Measurements from ENCODE around the gene RBM10.

RBM10 gene

GRCh38 chrX:47223476-47224250, 78.6 kb downstream of the RBM10 start:
- Histone ChIP-seq H3K4me1 (ENCODE audit: insufficient read depth, low read length) (no peaks in the 10 kb centered on the region; the same call in 1 of the 2 replicates), H3K9ac (ENCODE audit: low read depth, low read length) (no peak overlapping the region), H3K27me3 (ENCODE audit: insufficient read depth, low read length) (no peaks in the 10 kb centered on the region), H3K4me3 (ENCODE audit: low read length) (no peak overlapping the region), H3K27ac (ENCODE audit: low read depth, low read length) (no peak overlapping the region), H3K9me3 (ENCODE audit: insufficient read depth, low read depth, low read length) (no peaks in the 10 kb centered on the region), H3K36me3 (ENCODE audit: insufficient read depth, low read length) (peaks cover 67% of the 10 kb centered on the region)
- 96% methylated on average over 13 of the region's 13 CpGs for WGBS

GRCh38 chrX:47224266-47224895, 79.4 kb downstream of the RBM10 start:
- Histone ChIP-seq H3K9ac (ENCODE audit: low read depth, low read length) (no peak overlapping the region), H3K36me3 (ENCODE audit: insufficient read depth, low read length) (peaks cover 70% of the 10 kb centered on the region), H3K27me3 (ENCODE audit: insufficient read depth, low read length) (no peaks in the 10 kb centered on the region), H3K4me1 (ENCODE audit: insufficient read depth, low read length) (no peaks in the 10 kb centered on the region; the same call in 1 of the 2 replicates), H3K27ac (ENCODE audit: low read depth, low read length) (no peak overlapping the region), H3K4me3 (ENCODE audit: low read length) (no peak overlapping the region), H3K9me3 (ENCODE audit: insufficient read depth, low read depth, low read length) (no peaks in the 10 kb centered on the region)
- 97% methylated on average over 16 of the region's 17 CpGs for WGBS

DNA sequence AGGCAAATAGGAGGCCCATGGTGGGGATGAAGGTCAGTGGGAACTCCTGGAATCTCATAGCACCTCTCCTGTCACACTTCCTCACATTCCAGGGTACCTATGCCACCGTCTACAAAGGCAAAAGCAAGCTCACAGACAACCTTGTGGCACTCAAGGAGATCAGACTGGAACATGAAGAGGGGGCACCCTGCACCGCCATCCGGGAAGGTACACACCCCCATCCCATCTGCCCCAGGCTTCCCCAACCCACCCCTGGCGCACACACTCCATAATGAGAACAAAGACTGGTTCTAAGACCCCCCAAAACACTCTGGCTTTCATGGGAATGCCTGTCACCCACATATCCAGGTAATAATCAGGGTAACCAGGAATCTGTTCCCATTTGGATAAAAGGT, 79.9 kb downstream of the RBM10 start:
- H3K4me1 ChIP-seq (ENCODE audit: insufficient read depth, low read length): no peaks in the 10 kb centered on the region; the same call in 1 of the 2 replicates
- H3K4me3 ChIP-seq (ENCODE audit: low read length): no peak overlapping the region
- H3K9ac ChIP-seq (ENCODE audit: low read depth, low read length): no peak overlapping the region
- no peaks in the 10 kb centered on the region for H3K27me3 ChIP-seq (ENCODE audit: insufficient read depth, low read length)
- H3K36me3 ChIP-seq (ENCODE audit: insufficient read depth, low read length): peaks cover 70% of the 10 kb centered on the region
- no peak overlapping the region for H3K27ac ChIP-seq (ENCODE audit: low read depth, low read length)
- no peaks in the 10 kb centered on the region for H3K9me3 ChIP-seq (ENCODE audit: insufficient read depth, low read depth, low read length)
- WGBS: 94% methylated on average over 4 of the region's 4 CpGs

GRCh38 chrX:47226071-47226470, 81.0 kb downstream of the RBM10 start:
- Histone ChIP-seq H3K27ac (ENCODE audit: low read depth, low read length) (no peak overlapping the region), H3K9me3 (ENCODE audit: insufficient read depth, low read depth, low read length) (no peaks in the 10 kb centered on the region), H3K9ac (ENCODE audit: low read depth, low read length) (no peak overlapping the region), H3K36me3 (ENCODE audit: insufficient read depth, low read length) (peaks cover 67% of the 10 kb centered on the region), H3K4me3 (ENCODE audit: low read length) (no peak overlapping the region), H3K27me3 (ENCODE audit: insufficient read depth, low read length) (no peaks in the 10 kb centered on the region), H3K4me1 (ENCODE audit: insufficient read depth, low read length) (no peaks in the 10 kb centered on the region)
- 89% methylated on average over 6 of the region's 6 CpGs for WGBS

- no peaks in the 10 kb centered on the region for H3K27me3 ChIP-seq (ENCODE audit: insufficient read depth, low read length)
- no peaks in the 10 kb centered on the region for H3K9me3 ChIP-seq (ENCODE audit: insufficient read depth, low read depth, low read length)
- no peaks in the 10 kb centered on the region for H3K4me1 ChIP-seq (ENCODE audit: insufficient read depth, low read length)
- 96% methylated on average over 13 of the region's 19 CpGs for WGBS
- H3K4me3 ChIP-seq (ENCODE audit: low read length): no peak overlapping the region
- no peak overlapping the region for H3K27ac ChIP-seq (ENCODE audit: low read depth, low read length)
- H3K36me3 ChIP-seq (ENCODE audit: insufficient read depth, low read length): peaks cover 63% of the 10 kb centered on the region
- no peak overlapping the region for H3K9ac ChIP-seq (ENCODE audit: low read depth, low read length)
Observed at GRCh38 chrX:47226531-47227333, 81.7 kb downstream of the RBM10 start.

- no peak overlapping the region for H3K27ac ChIP-seq (ENCODE audit: low read depth, low read length)
- H3K4me1 ChIP-seq (ENCODE audit: insufficient read depth, low read length): no peaks in the 10 kb centered on the region
- 89% methylated on average over 8 of the region's 9 CpGs for WGBS
- H3K36me3 ChIP-seq (ENCODE audit: insufficient read depth, low read length): peaks cover 62% of the 10 kb centered on the region
- H3K9ac ChIP-seq (ENCODE audit: low read depth, low read length): no peak overlapping the region
- no peaks in the 10 kb centered on the region for H3K9me3 ChIP-seq (ENCODE audit: insufficient read depth, low read depth, low read length)
- no peaks in the 10 kb centered on the region for H3K27me3 ChIP-seq (ENCODE audit: insufficient read depth, low read length)
- no peak overlapping the region for H3K4me3 ChIP-seq (ENCODE audit: low read length)
Observed at GRCh38 chrX:47227334-47227583, 82.2 kb downstream of the RBM10 start.

DNA sequence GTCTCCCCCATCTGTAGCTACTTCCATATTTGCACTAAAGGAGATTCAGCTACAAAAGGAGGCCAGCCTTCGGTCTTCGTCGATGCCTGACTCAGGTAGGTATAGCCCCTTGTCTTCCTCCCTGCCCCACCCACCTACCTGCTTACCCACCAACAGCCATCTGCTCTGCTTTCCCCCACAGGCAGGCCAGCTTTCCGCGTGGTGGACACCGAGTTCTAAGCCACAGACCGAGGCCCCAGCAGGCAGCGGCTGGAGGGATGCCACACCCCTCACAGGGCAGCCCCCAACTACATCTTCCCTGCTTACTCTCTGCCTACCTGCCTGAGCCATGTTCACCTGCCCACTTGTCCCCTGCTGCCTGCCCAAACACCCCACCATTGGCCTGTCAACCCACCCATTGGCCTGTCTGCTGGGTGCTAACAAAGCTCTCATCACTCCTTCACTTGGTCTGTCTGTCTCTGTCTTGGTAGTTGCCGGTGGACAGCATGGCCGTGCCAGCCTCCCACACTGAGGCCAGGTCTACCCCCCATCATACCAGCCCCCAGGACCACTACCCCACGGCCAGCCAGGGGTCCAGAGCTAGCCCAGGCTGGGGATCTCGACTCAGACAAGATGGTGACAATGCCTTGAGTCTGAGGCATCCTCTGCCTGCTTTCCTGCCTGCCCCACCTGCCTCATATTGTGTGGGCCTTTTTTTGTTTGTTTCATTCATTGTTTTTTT, 83.7 kb downstream of the RBM10 start:
- H3K9me3 ChIP-seq (ENCODE audit: insufficient read depth, low read depth, low read length): no peaks in the 10 kb centered on the region
- H3K9ac ChIP-seq (ENCODE audit: low read depth, low read length): no peak overlapping the region
- H3K27ac ChIP-seq (ENCODE audit: low read depth, low read length): no peak overlapping the region
- H3K4me3 ChIP-seq (ENCODE audit: low read length): no peak overlapping the region
- no peaks in the 10 kb centered on the region for H3K4me1 ChIP-seq (ENCODE audit: insufficient read depth, low read length)
- peaks cover 53% of the 10 kb centered on the region for H3K36me3 ChIP-seq (ENCODE audit: insufficient read depth, low read length)
- no peaks in the 10 kb centered on the region for H3K27me3 ChIP-seq (ENCODE audit: insufficient read depth, low read length)
- 94% methylated on average over 12 of the region's 12 CpGs for whole genome bisulfite sequencing

GRCh38 chrX:47229427-47229826, 84.4 kb downstream of the RBM10 start:
- WGBS: 95% methylated on average over 6 of the region's 6 CpGs
- H3K27me3 ChIP-seq (ENCODE audit: insufficient read depth, low read length): no peaks in the 10 kb centered on the region
- H3K9me3 ChIP-seq (ENCODE audit: insufficient read depth, low read depth, low read length): no peaks in the 10 kb centered on the region
- H3K4me3 ChIP-seq (ENCODE audit: low read length): no peak overlapping the region
- H3K36me3 ChIP-seq (ENCODE audit: insufficient read depth, low read length): peaks cover 46% of the 10 kb centered on the region
- peaks cover 1% of the 10 kb centered on the region; the same call in 1 of the 2 replicates for H3K4me1 ChIP-seq (ENCODE audit: insufficient read depth, low read length)
- H3K9ac ChIP-seq (ENCODE audit: low read depth, low read length): no peak overlapping the region
- H3K27ac ChIP-seq (ENCODE audit: low read depth, low read length): no peak overlapping the region

DNA sequence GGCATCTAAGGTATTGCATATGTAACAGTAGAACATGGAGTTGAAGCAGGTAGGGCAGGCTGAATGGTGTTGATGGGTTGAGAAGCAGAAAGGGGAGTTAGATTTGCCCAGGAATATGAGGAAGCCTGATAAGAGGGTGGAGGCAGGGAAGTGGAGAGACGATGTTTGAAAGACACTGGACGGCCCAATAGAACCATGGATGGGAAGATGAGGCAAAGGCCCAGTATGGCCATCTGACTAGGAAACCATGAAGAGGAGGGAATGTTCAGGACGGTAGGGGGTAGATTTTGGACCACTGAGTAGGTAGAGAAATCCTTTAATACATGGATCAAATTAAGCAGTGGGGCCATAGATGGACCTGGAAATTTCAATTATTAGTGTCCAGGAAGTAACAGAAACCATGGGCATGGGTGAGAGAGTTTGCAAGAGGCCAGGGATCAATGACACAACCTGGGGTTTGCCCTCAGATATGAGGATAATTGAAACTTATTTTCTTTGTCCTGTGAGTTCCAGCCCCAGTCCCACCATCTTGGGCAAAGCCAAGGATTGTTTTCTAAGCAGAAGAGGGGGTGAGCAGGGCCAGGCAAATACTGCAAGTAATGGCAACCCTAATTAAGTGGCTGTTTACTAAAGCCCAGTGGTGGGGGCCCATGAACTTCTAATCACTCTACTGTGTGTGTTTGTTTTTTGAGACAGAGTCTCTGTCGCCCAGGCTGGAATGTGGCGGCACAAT, 85.3 kb downstream of the RBM10 start:
- no peaks in the 10 kb centered on the region for H3K9me3 ChIP-seq (ENCODE audit: insufficient read depth, low read depth, low read length)
- peaks cover 37% of the 10 kb centered on the region for H3K36me3 ChIP-seq (ENCODE audit: insufficient read depth, low read length)
- H3K4me1 ChIP-seq (ENCODE audit: insufficient read depth, low read length): peaks cover 10% of the 10 kb centered on the region; the same call in 1 of the 2 replicates
- no peaks in the 10 kb centered on the region for H3K27me3 ChIP-seq (ENCODE audit: insufficient read depth, low read length)
- H3K4me3 ChIP-seq (ENCODE audit: low read length): no peak overlapping the region
- no peak overlapping the region for H3K27ac ChIP-seq (ENCODE audit: low read depth, low read length)
- WGBS: 88% methylated on average over 5 of the region's 5 CpGs
- H3K9ac ChIP-seq (ENCODE audit: low read depth, low read length): no peak overlapping the region

DNA sequence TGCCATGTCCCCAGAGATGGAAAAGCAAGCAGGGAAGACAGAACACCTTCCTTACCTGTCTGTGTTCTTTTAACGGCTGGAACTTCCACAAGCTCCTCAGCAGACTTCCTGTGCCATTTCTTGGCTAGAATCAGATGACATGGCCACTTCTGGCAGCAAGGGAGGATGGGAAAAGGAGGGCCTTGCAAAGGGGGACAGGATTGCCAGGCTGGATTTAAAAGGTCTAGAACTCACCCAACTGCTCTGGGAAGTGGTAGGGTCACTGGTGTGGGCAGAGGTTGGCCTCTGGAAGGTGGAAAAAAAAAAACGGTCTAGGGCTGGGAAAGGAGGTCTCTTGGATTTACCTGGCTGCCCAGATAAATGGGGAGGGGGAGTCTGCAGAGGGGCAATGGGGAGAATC, 86.1 kb downstream of the RBM10 start:
- WGBS: 93% methylated on average over 2 of the region's 2 CpGs
- Histone ChIP-seq H3K36me3 (ENCODE audit: insufficient read depth, low read length) (peaks cover 32% of the 10 kb centered on the region), H3K9ac (ENCODE audit: low read depth, low read length) (no peak overlapping the region), H3K4me3 (ENCODE audit: low read length) (no peak overlapping the region), H3K9me3 (ENCODE audit: insufficient read depth, low read depth, low read length) (no peaks in the 10 kb centered on the region), H3K27ac (ENCODE audit: low read depth, low read length) (no peak overlapping the region), H3K4me1 (ENCODE audit: insufficient read depth, low read length) (peaks cover 13% of the 10 kb centered on the region; the same call in 1 of the 2 replicates), H3K27me3 (ENCODE audit: insufficient read depth, low read length) (no peaks in the 10 kb centered on the region)
